ENCODE data around the gene LAMA3.

GRCh38 chr18:23711426-23711825 lies 22.2 kb downstream of the LAMA3 start:
- no peak for TF ChIP-seq REST (IDR thresholded peaks at IDR 0.05; ENCODE audit: borderline replicate concordance)
- TF ChIP-seq EP300 (conservative IDR thresholded peaks at IDR 0.05; ENCODE audit: poor library complexity, severe bottlenecking) = no peak
- TF ChIP-seq SMC3 (conservative IDR thresholded peaks at IDR 0.05; ENCODE audit: poor library complexity) = no peak
- no peak for TF ChIP-seq MXI1 (conservative IDR thresholded peaks at IDR 0.05; ENCODE audit: poor library complexity, severe bottlenecking)
- TF ChIP-seq CTCF (IDR thresholded peaks at IDR 0.05; ENCODE audit: poor library complexity, severe bottlenecking) = no peak
- no peak for TF ChIP-seq EZH2 (IDR thresholded peaks at IDR 0.05; ENCODE audit: borderline replicate concordance, insufficient read depth, low read length, poor library complexity, severe bottlenecking)
- no peak for TF ChIP-seq POLR2AphosphoS5 (IDR thresholded peaks at IDR 0.05)
